ENCODE measurements around the gene PLEKHH1. TPM values are rescaled to one million over a fixed set of nuclear protein-coding genes. Genes with fewer than 3 reads are reported as not detected.
"Not testable (repeated sequence)": the region's sequence is repeated elsewhere in the genome, so short reads cannot be mapped to it uniquely, and the experiment has no call there.

The PLEKHH1 gene
- total RNA-seq, 1 donor from 2014 or later, result 25.3 TPM

DNA sequence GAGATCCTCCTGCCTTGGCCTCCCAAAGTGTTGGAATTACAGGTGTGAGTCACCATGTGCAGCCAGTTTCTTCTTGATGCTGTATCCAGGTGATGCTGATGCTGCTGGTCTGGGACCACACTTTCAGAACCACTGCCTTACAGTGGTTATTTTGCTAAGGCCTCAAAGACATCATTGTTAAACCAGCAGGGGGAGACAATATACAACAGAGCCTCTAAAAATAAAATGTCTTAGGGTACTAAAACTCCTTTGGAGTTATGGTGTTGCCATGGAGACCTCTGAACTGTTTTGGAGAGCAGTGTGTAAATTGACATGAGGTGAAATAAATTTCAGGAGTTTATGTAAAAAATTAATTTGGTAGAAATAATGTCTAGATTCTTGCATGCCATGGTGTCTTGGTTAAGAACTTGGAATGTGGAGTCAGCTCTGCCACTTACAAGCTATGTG is 85.5 kb downstream of the PLEKHH1 start:
- Mint-ChIP-seq H3K4me3 (peak overlapping the region; percentile 96), H3K36me3 (peaks cover 3% of the 10 kb centered on the region), H3K27ac (peak overlapping the region; percentile 90), H3K9me3 (no peaks in the 10 kb centered on the region), H3K4me1 (ENCODE audit: unreplicated experiment) (peaks cover 19% of the 10 kb centered on the region), H3K27me3 (no peaks in the 10 kb centered on the region)
- DNase-seq (ENCODE audit: extremely low spot score, unreplicated experiment), result no peak
- TF ChIP-seq, protein P1, sequence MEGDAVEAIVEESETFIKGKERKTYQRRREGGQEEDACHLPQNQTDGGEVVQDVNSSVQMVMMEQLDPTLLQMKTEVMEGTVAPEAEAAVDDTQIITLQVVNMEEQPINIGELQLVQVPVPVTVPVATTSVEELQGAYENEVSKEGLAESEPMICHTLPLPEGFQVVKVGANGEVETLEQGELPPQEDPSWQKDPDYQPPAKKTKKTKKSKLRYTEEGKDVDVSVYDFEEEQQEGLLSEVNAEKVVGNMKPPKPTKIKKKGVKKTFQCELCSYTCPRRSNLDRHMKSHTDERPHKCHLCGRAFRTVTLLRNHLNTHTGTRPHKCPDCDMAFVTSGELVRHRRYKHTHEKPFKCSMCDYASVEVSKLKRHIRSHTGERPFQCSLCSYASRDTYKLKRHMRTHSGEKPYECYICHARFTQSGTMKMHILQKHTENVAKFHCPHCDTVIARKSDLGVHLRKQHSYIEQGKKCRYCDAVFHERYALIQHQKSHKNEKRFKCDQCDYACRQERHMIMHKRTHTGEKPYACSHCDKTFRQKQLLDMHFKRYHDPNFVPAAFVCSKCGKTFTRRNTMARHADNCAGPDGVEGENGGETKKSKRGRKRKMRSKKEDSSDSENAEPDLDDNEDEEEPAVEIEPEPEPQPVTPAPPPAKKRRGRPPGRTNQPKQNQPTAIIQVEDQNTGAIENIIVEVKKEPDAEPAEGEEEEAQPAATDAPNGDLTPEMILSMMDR (conservative IDR thresholded peaks at IDR 0.05), result peak; percentile 81

DNA sequence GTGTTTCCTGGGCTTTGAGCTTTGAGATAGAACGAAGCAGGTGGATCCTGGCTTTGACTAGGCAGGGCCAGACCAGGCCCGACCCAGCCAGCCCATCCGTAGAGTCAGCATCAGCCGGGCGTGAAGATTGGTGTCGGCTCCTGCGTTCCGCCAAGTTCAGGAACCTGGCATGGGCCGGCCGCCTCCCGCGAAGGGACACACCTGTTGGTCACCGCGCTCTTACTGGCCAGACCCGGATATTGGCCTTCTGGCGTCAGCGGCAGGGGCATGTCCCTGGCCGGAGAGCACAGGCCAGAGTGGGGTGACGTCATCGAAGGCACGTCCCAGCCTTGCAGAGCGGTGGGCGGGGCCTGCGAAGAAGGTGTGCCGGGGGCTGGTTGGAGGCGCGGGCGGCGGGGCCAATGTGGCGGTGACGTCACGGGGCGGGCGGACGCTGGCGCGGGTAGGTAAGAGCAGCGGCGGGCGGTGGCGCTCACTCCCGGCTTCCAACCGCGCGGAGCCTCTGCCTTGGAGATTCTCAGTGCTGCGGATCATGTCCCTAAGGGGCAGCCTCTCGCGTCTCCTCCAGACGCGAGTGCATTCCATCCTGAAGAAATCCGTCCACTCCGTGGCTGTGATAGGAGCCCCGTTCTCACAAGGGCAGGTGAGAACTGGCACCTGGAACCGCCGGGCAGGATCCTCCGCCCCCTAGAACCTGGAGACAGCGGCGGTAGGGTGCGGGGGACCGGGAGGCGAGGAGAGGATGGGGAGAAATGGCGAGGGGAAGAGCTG is 86.5 kb downstream of the PLEKHH1 start, which contains the start of gene ARG2:
ARG2 (plus strand) TSS at position 475 of the 771 bp plus-strand sequence; CDS start at position 533, 58 bp downstream.
- peaks cover 19% of the 10 kb centered on the region for H3K4me1 Mint-ChIP-seq (ENCODE audit: unreplicated experiment)
- DNase-seq (ENCODE audit: extremely low spot score, unreplicated experiment), result peak; percentile 96
- H3K9me3 Mint-ChIP-seq, result no peaks in the 10 kb centered on the region
- TF ChIP-seq, protein P1 (conservative IDR thresholded peaks at IDR 0.05), result no peak
- H3K4me3 Mint-ChIP-seq, result peak within 1 kb of the TSS; percentile 96
- H3K36me3 Mint-ChIP-seq, result peaks cover 9% of the 10 kb centered on the region
- peak within 1 kb of the TSS; percentile 90 for H3K27ac Mint-ChIP-seq
- H3K27me3 Mint-ChIP-seq, result no peaks in the 10 kb centered on the region

DNA sequence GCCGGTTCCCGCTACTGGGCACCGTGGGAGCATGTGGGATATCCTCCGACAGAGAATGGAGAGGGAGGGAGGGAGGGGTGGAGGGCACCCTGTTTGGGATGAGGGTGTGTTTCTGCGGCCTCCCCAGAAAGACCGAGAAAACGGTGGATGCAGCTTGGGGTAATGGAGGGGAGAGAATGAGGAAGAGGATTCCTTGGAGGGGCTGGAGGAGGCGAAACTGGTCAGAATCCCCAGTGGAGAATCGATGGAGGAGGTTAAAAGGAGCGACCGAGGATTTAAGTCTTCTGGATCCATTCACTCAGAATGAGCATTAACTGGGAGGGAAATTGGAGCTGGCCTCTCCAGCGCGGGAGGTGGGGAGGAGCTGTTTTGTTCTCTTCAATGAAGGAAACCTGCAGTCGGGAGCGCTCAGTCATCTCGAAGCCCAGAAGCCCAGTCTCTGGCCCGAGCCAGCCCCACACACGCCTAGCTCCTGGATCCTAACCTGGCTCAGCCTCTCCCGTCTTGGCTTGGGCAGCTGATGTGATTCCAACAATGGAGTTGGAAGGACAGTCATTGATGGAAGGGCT is 87.2 kb downstream of the PLEKHH1 start:
- Mint-ChIP-seq H3K9me3 (no peaks in the 10 kb centered on the region), H3K27ac (peak overlapping the region; percentile 90), H3K4me1 (ENCODE audit: unreplicated experiment) (peaks cover 19% of the 10 kb centered on the region), H3K4me3 (peak overlapping the region; percentile 96), H3K27me3 (no peaks in the 10 kb centered on the region), H3K36me3 (peaks cover 9% of the 10 kb centered on the region)
- TF ChIP-seq, protein P1 (conservative IDR thresholded peaks at IDR 0.05), result no peak
- no peak for DNase-seq (ENCODE audit: extremely low spot score, unreplicated experiment)

DNA sequence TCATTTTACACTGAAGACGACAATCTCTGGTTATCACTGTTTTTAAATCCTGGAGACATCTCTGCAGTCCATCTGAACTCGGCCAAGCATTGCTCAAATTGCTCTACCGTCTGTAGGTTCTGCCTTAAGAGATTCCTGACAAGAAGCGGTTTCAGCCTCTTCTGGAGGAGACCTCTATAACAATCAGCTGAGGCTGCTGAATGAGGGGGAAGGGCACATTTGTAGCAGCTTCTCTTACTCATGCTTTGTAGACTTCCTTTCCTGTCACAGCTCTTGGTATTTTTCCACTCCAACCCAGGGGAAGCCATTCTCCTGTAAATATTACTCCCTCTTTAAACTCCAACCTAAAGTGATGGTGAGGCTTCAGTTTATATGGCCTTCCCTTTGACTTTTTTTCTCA is 89.6 kb downstream of the PLEKHH1 start:
- peak overlapping the region; percentile 44 for H3K27ac Mint-ChIP-seq
- TF ChIP-seq, protein P1 (conservative IDR thresholded peaks at IDR 0.05), result no peak
- peaks cover 19% of the 10 kb centered on the region for H3K4me1 Mint-ChIP-seq (ENCODE audit: unreplicated experiment)
- no peaks in the 10 kb centered on the region for H3K9me3 Mint-ChIP-seq
- peak overlapping the region; percentile 57 for H3K4me3 Mint-ChIP-seq
- H3K27me3 Mint-ChIP-seq, result no peaks in the 10 kb centered on the region
- H3K36me3 Mint-ChIP-seq, result peaks cover 9% of the 10 kb centered on the region
- no peak for DNase-seq (ENCODE audit: extremely low spot score, unreplicated experiment)

DNA sequence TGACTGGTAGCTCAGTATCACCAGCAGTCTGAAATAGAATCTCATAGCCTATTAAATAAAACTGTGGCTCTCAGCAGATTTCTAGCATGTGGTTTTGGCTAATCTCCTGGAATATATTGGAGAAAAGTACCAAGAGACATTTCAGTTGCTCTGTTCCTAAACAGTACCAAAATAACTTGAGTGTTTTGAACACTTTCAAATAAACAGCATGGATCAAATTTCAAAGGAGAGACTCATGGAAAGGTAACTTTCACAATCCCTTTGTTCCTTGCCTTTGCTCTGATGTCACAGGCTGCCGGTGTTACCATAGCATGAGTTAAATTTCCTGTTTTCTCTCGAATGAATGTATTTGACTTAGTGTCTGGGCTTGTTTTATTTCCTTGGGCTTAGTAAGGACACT is 90.0 kb downstream of the PLEKHH1 start:
- peak overlapping the region; percentile 44 for H3K27ac Mint-ChIP-seq
- TF ChIP-seq, protein P1 (conservative IDR thresholded peaks at IDR 0.05), result no peak
- peaks cover 9% of the 10 kb centered on the region for H3K36me3 Mint-ChIP-seq
- H3K4me3 Mint-ChIP-seq, result peak overlapping the region; percentile 57
- H3K9me3 Mint-ChIP-seq, result no peaks in the 10 kb centered on the region
- DNase-seq (ENCODE audit: extremely low spot score, unreplicated experiment), result no peak
- peaks cover 19% of the 10 kb centered on the region for H3K4me1 Mint-ChIP-seq (ENCODE audit: unreplicated experiment)
- no peaks in the 10 kb centered on the region for H3K27me3 Mint-ChIP-seq

DNA sequence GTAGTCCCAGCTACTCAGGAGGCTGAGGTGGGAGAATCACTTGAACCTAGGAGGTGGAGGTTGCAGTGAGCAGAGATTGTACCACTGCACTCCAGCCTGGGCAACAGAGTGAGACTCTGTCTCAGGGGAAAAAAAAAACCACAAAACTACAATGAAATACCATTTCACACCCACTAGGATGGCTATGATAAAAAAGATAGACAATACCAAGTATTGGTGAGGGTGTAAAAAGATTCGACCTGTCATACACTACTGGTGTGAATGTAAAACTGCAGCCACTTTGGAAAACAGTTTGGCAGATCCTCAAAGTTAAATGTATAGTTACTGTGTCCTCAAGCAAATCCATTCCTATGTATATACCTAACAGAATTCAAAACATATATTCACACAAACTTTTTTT is 93.0 kb downstream of the PLEKHH1 start:
- H3K27me3 Mint-ChIP-seq; H3K4me1 Mint-ChIP-seq (ENCODE audit: unreplicated experiment); H3K27ac Mint-ChIP-seq: not testable (repeated sequence)

More for the DNA sequence above, 93.0 kb downstream of the PLEKHH1 start:
- DNase-seq (ENCODE audit: extremely low spot score, unreplicated experiment); H3K9me3 Mint-ChIP-seq; H3K4me3 Mint-ChIP-seq: not testable (repeated sequence)
- H3K36me3 Mint-ChIP-seq, result peaks cover 10% of the 10 kb centered on the region
